HepG2 (cell line): Measurements from ENCODE around the gene DIAPH1. TPM values are rescaled to one million over a fixed set of nuclear protein-coding genes. Genes with fewer than 3 reads are reported as not detected.

ENCODE experiments used
- ATAC-seq: fragments of 200-7000 bp; cut with Tn5 transposase; 3 replicates; pipeline ENCODE4 v1.9.1; 2020; ENCODE audit warnings: mild to moderate bottlenecking, moderate library complexity
- BruUV-seq: library from RNA; stranded (reverse); fragments of 400-500 nt; replicated peaks from 2 replicates; lab custom pipeline; 2021; lab: Mats Ljungman, UMichigan
- CTCF ChIA-PET: fragments of 300-600 bp; formaldehyde crosslinking; extraction: SDS; loops from one replicate; lab custom pipeline; 2021; ENCODE audit warnings: low total read pairs, inconsistent platforms, low intra/inter-chr PET ratio; lab: Yijun Ruan, JAX
- POLR2A ChIA-PET: fragments of 350-600 bp; sonication (Branson Sonifier 250); formaldehyde crosslinking; loops from one replicate; lab custom pipeline; 2020; ENCODE audit warnings: antibody characterized with exemption, inconsistent platforms; lab: Yijun Ruan, JAX
- DNase-seq: peaks from one replicate; pipeline ENCODE4 v3.0.0-alpha.2; 2015; ENCODE audit warnings: low spot score
- FAIRE-seq: peaks from 3 replicates; lab custom pipeline; 2011; peaks lifted over from hg19 to GRCh38; lab: Jason Lieb, UNC
- H2AFZ ChIP-seq: one replicate; pipeline ENCODE4 v1.6.1; 2011; ENCODE audit warnings: low read length, inconsistent platforms
- H3K27ac ChIP-seq: fragments of 300-600 bp; 3 replicates; pipeline ENCODE4 v1.8.0; 2011; ENCODE audit warnings: mixed run types, mild to moderate bottlenecking, mixed read lengths, low read length, inconsistent platforms; ENCODE audit not compliant: insufficient read depth; ENCODE audit errors: extremely low read length
- H3K27me3 ChIP-seq, 2 experiments: fragments of 200-600 bp in 1 of 2; 2 replicates in 1 of 2; 3 replicates in 1 of 2; pipeline versions ENCODE4 v1.6.0 to v1.8.0; 2011; ENCODE audit warnings: low read length in 2 of 2, mild to moderate bottlenecking in 2 of 2, moderate library complexity in 2 of 2, inconsistent platforms in 1 of 2; ENCODE audit not compliant: insufficient read depth in 2 of 2, control insufficient read depth in 1 of 2
- H3K36me3 ChIP-seq, 2 experiments: fragments of 200-600 bp in 1 of 2; replicated peaks in 1 of 2; 2 replicates in 1 of 2; 3 replicates in 1 of 2; pipeline versions ENCODE4 v1.5.1 to v1.8.0; 2011; ENCODE audit warnings: low read length in 2 of 2, inconsistent platforms in 1 of 2; ENCODE audit not compliant: insufficient read depth in 2 of 2, control insufficient read depth in 1 of 2
- H3K4me1 ChIP-seq: 2 replicates; pipeline ENCODE4 v1.5.1; 2012; ENCODE audit warnings: low read length, inconsistent platforms; ENCODE audit not compliant: insufficient read depth
- H3K4me2 ChIP-seq: 2 replicates; pipeline ENCODE4 v1.6.0; 2011; ENCODE audit warnings: low read depth, low read length, inconsistent platforms
- H3K4me3 ChIP-seq, 3 experiments: fragments of 200-600 bp in 1 of 3; sonication (generic), shearing (Covaris generic) in 1 of 3; replicated peaks in 1 of 3; 2 replicates each; pipeline ENCODE4 v1.5.1; 2011 to 2016; ENCODE audit warnings: low read length in 3 of 3, inconsistent platforms in 2 of 3, low read depth in 2 of 3, mild to moderate bottlenecking in 2 of 3, control low read depth in 1 of 3, mixed read lengths in 1 of 3; ENCODE audit not compliant: insufficient read depth in 1 of 3
- H3K79me2 ChIP-seq: one replicate; pipeline ENCODE4 v1.6.1; 2011; ENCODE audit warnings: low read length, inconsistent platforms; ENCODE audit not compliant: insufficient read depth
- H3K9ac ChIP-seq: 2 replicates; pipeline ENCODE4 v1.6.0; 2011; ENCODE audit warnings: mild to moderate bottlenecking, low read depth, low read length, inconsistent platforms; ENCODE audit not compliant: insufficient read depth
- H3K9me3 ChIP-seq: 2 replicates; pipeline ENCODE4 v1.5.1; 2012; ENCODE audit warnings: mild to moderate bottlenecking, low read length
- H4K20me1 ChIP-seq: 2 replicates; pipeline ENCODE4 v1.6.0; 2011; ENCODE audit warnings: inconsistent platforms, mild to moderate bottlenecking, low read length, moderate library complexity; ENCODE audit not compliant: insufficient read depth
- CREB3 ChIP-seq: sonication (generic); formaldehyde crosslinking; IDR thresholded peaks from 2 replicates; pipeline ENCODE4 v1.5.0; 2020; ENCODE audit warnings: missing genetic modification reagents
- DMAP1 ChIP-seq: IDR thresholded peaks from 2 replicates; pipeline ENCODE4 v1.6.1; 2016
- DNMT3B ChIP-seq: conservative IDR thresholded peaks from 2 replicates; pipeline ENCODE4 v1.6.1; 2016; ENCODE audit warnings: missing biosample characterization, control low read depth
- HMGA1 ChIP-seq: sonication (generic); formaldehyde crosslinking; conservative IDR thresholded peaks from 2 replicates; pipeline ENCODE4 v1.4.0; 2020; ENCODE audit warnings: missing genetic modification reagents
- KDM5B ChIP-seq: sonication (generic); formaldehyde crosslinking; IDR thresholded peaks from 2 replicates; pipeline ENCODE4 v1.4.0; 2020; ENCODE audit warnings: missing genetic modification reagents, mild to moderate bottlenecking, borderline replicate concordance
- POLR2G ChIP-seq: fragments of 200-400 bp; formaldehyde crosslinking; IDR thresholded peaks from 2 replicates; pipeline ENCODE4 v1.6.1; 2018; ENCODE audit warnings: mild to moderate bottlenecking, low read depth, low read length, moderate library complexity
- SIX1 ChIP-seq: sonication (generic); formaldehyde crosslinking; IDR thresholded peaks from 2 replicates; pipeline ENCODE4 v1.4.0; 2020; ENCODE audit warnings: missing genetic modification reagents, borderline replicate concordance
- SNAI1 ChIP-seq: sonication (generic); formaldehyde crosslinking; IDR thresholded peaks from 2 replicates; pipeline ENCODE4 v1.5.0; 2020; ENCODE audit warnings: mild to moderate bottlenecking, missing genetic modification reagents, borderline replicate concordance
- SNAPC2 ChIP-seq: sonication (generic); formaldehyde crosslinking; IDR thresholded peaks from 2 replicates; pipeline ENCODE4 v1.8.1; 2022; ENCODE audit warnings: mild to moderate bottlenecking, missing genetic modification reagents
- SSRP1 ChIP-seq: IDR thresholded peaks from 2 replicates; pipeline ENCODE4 v1.6.1; 2016; ENCODE audit warnings: control low read depth
- TFDP2 ChIP-seq: sonication (generic); formaldehyde crosslinking; IDR thresholded peaks from 2 replicates; pipeline ENCODE4 v1.4.0; 2020; ENCODE audit warnings: missing genetic modification reagents
- YEATS4 ChIP-seq: sonication (generic); formaldehyde crosslinking; IDR thresholded peaks from 2 replicates; pipeline ENCODE4 v1.4.0; 2020; ENCODE audit warnings: missing genetic modification reagents, borderline replicate concordance
- ZNF160 ChIP-seq: sonication (generic); formaldehyde crosslinking; IDR thresholded peaks from 2 replicates; pipeline ENCODE4 v1.8.0; 2022; ENCODE audit warnings: mild to moderate bottlenecking, inconsistent platforms, missing genetic modification reagents
- ZNF274 ChIP-seq: sonication (generic); formaldehyde crosslinking; IDR thresholded peaks from 2 replicates; pipeline ENCODE4 v1.5.1; 2020; ENCODE audit warnings: mild to moderate bottlenecking, missing genetic modification reagents
- ZNF30 ChIP-seq: sonication (generic); formaldehyde crosslinking; IDR thresholded peaks from 2 replicates; pipeline ENCODE4 v1.5.0; 2020; ENCODE audit warnings: mild to moderate bottlenecking, missing genetic modification reagents
- ZNF382 ChIP-seq: sonication (generic); formaldehyde crosslinking; IDR thresholded peaks from 2 replicates; pipeline ENCODE4 v1.5.0; 2020; ENCODE audit warnings: missing genetic modification reagents, mild to moderate bottlenecking, borderline replicate concordance
- ZNF562 ChIP-seq: sonication (generic); formaldehyde crosslinking; IDR thresholded peaks from 2 replicates; pipeline ENCODE4 v1.8.0; 2022; ENCODE audit warnings: missing genetic modification reagents, borderline replicate concordance
- ZNF605 ChIP-seq: sonication (generic); formaldehyde crosslinking; IDR thresholded peaks from 2 replicates; pipeline ENCODE4 v1.8.0; 2022; ENCODE audit warnings: mild to moderate bottlenecking, missing genetic modification reagents
- ZNF709 ChIP-seq: sonication (generic); formaldehyde crosslinking; IDR thresholded peaks from 2 replicates; pipeline ENCODE4 v1.5.0; 2020; ENCODE audit warnings: mild to moderate bottlenecking, missing genetic modification reagents
- WGBS: methylation state at CpG from one replicate; pipeline ENCODE4 v1.1.6; 2017; ENCODE audit warnings: low lambda C conversion rate; 5-methylcytosine and 5-hydroxymethylcytosine counted together
- in situ Hi-C: cut with HindIII; loops from 2 replicates; pipeline ENCODE4 v1.10.0; 2017; ENCODE audit warnings: low pct_unique_long_range_greater_than_20kb; ENCODE audit not compliant: extremely low pct_ligation_motif_present
- intact Hi-C: fragments of 100-400 bp; cut with micrococcal nuclease; formaldehyde crosslinking; loops from one replicate; pipeline ENCODE4 v1.10.0; 2022; ENCODE audit not compliant: unreplicated experiment
- polyA plus RNA-seq, 8 experiments: library from polyadenylated mRNA; depleted of rRNA in 3 of 8; stranded (reverse) in 7 of 8; unstranded in 1 of 8; fragments of >200 nt; fragmentation: Illumina TruSeq in 4 of 8; extraction: Trizol in 4 of 8; gene quantifications; 2 replicates each; pipeline versions ENCODE4 v1.2.1 to v1.2.3, GENCODE V29; 2011 to 2016; ENCODE audit warnings: low read depth in 4 of 8, missing spikeins in 1 of 8, mixed read lengths in 1 of 8; ENCODE audit not compliant: insufficient read depth in 1 of 8
- total RNA-seq, 5 experiments: library from RNA; depleted of rRNA; stranded (reverse); fragments of >200 nt; fragmentation: Illumina TruSeq; extraction: Trizol; gene quantifications; 2 replicates each; pipeline ENCODE4 v1.2.3, GENCODE V29; 2016; ENCODE audit warnings: low read depth in 1 of 5

DIAPH1 gene
- total and polyA plus RNA-seq, 2 of the 13 experiments (the other 11 are each of a cell fraction or from before 2014, with no cell fraction given), result 25.1 to 33.9 TPM

GRCh38 chr5:141518618-141519015, 100.2 kb downstream of the DIAPH1 start:
- Histone ChIP-seq H3K36me3 (peaks cover 21 to 79% of the 10 kb centered on the region in 2 experiments), H3K27ac (no peak overlapping the region), H3K79me2 (no peaks in the 10 kb centered on the region), H3K27me3 (no peaks in the 10 kb centered on the region), H3K4me1 (peaks cover 11% of the 10 kb centered on the region; the same call in 1 of the 2 replicates), H4K20me1 (no peaks in the 10 kb centered on the region), H3K4me3 (no peak overlapping the region), H2AFZ (no peak overlapping the region), H3K4me2 (no peak overlapping the region), H3K9ac (no peak overlapping the region), H3K9me3 (no peaks in the 10 kb centered on the region)
- DNase-seq (no peak), ATAC-seq (no peak), FAIRE-seq (no peak)
- TF ChIP-seq TFDP2 (CRISPR knock-in tag), result no peak
- no peak for TF ChIP-seq YEATS4 (CRISPR knock-in tag)
- TF ChIP-seq DMAP1 (CRISPR knock-in tag), result no peak
- TF ChIP-seq ZNF709 (CRISPR knock-in tag), result no peak
- WGBS, result 100% methylated on average over 1 of the region's 1 CpG
- intact Hi-C loops, result no loop called here
- BruUV-seq, result no TSS peak
- in situ Hi-C loops, result no loop called here
- POLR2A ChIA-PET, result no interaction called here
- CTCF ChIA-PET, result no interaction called here

- CTCF ChIA-PET, result no interaction called here
- no TSS peak for BruUV-seq
- TF ChIP-seq ZNF382 (CRISPR knock-in tag), result no peak
- no peak for TF ChIP-seq SNAPC2 (CRISPR knock-in tag)
- TF ChIP-seq SNAI1 (CRISPR knock-in tag), result no peak
- no peak for TF ChIP-seq SIX1 (CRISPR knock-in tag)
- TF ChIP-seq ZNF605 (CRISPR knock-in tag), result no peak
- TF ChIP-seq CREB3 (CRISPR knock-in tag), result no peak
- TF ChIP-seq ZNF709 (CRISPR knock-in tag), result no peak
- no peak for TF ChIP-seq ZNF562 (CRISPR knock-in tag)
- no peak for TF ChIP-seq ZNF30 (CRISPR knock-in tag)
- no peak for TF ChIP-seq POLR2G
- no peak for TF ChIP-seq ZNF274 (CRISPR knock-in tag)
- TF ChIP-seq KDM5B (CRISPR knock-in tag), result no peak
- TF ChIP-seq HMGA1 (CRISPR knock-in tag), result no peak
- no peak for TF ChIP-seq ZNF160 (CRISPR knock-in tag)
- no peak for TF ChIP-seq DNMT3B (CRISPR knock-in tag)
- no peak for TF ChIP-seq SSRP1 (CRISPR knock-in tag)
These were observed 100.8 kb downstream of the DIAPH1 start for GRCh38 chr5:141517880-141518617.

More at GRCh38 chr5:141517880-141518617, 100.8 kb downstream of the DIAPH1 start:
- POLR2A ChIA-PET, result no interaction called here
- DNase-seq, result no peak
- in situ Hi-C loops (no loop called here), intact Hi-C loops (no loop called here)
- ATAC-seq, result no peak
- no peak overlapping the region for H3K27ac ChIP-seq
- H2AFZ ChIP-seq, result no peak overlapping the region
- H3K9ac ChIP-seq, result no peak overlapping the region
- H3K4me1 ChIP-seq, result peaks cover 11% of the 10 kb centered on the region; the same call in 1 of the 2 replicates
- FAIRE-seq, result no peak
- no peaks in the 10 kb centered on the region for H4K20me1 ChIP-seq
- H3K27me3 ChIP-seq, result no peaks in the 10 kb centered on the region
- H3K9me3 ChIP-seq, result no peaks in the 10 kb centered on the region
- no peaks in the 10 kb centered on the region for H3K79me2 ChIP-seq
- no peak overlapping the region for H3K4me3 ChIP-seq
- H3K36me3 ChIP-seq, result peaks cover 18 to 77% of the 10 kb centered on the region in 2 experiments
- no peak overlapping the region for H3K4me2 ChIP-seq
- 96% methylated on average over 11 of the region's 11 CpGs for WGBS
